Activated CD4-positive, alpha-beta T cell treated with anti-CD3 and anti-CD28 coated beads for 24 hours (primary cell): ENCODE data around the gene UVRAG.

ENCODE experiments used
- DNase-seq, 2 donors: peaks; one replicate each; pipeline ENCODE4 v3.0.0-alpha.2; 2020; ENCODE audit warnings: low read depth in 2 of 2

UVRAG gene

DNA sequence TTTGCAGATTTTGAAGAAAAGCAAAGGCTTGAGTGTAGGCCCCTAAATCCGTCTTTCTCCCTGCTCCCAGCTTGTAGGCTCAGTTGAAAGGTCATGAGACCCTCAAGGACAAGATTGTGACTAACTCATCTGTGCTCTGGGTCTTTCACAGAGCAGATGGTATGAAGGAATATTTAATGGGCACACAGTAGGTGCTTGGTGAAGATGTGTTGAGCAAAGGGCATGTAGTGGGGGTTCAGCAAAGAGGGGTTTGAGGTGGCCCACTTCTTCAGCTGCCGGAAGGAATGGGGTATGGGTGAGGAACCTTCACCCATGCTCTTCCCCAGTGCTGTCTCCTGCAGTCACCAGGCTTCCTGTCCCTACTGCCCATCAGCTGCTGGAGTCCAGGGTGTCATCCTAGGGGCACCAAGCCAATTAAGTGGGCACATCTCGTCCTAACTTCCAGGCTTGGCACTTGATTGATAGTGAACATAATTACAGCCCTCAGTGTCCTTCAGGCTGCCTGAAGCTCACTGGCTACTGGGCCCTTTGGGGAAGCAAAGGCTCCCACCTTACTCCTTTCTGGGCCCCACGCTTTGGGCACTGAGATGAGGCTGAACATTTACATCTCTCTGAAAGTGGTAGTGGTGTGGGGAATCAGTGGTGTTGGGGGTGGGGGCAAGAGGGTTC is 31.5 kb upstream of the UVRAG start:
- DNase-seq: no peak

DNA sequence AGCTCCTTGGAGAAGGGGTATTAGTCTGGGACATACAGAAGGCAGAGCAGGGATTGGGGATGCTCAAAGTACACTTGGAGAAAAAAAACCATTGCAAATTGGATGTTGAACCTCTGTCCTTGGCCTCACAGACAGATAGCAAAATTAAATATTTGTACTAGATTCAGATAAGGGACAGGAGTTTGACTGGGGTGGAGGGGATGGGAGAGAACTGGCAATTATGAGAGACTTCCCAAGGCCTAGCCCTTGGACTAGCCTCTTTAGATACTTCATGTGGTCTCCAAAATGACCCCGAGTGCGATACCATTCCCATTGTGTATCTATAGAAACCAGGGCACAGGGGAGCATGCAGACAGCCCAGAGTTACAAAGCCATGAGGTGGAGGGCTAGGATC is 30.9 kb upstream of the UVRAG start:
- no peak for DNase-seq

DNA sequence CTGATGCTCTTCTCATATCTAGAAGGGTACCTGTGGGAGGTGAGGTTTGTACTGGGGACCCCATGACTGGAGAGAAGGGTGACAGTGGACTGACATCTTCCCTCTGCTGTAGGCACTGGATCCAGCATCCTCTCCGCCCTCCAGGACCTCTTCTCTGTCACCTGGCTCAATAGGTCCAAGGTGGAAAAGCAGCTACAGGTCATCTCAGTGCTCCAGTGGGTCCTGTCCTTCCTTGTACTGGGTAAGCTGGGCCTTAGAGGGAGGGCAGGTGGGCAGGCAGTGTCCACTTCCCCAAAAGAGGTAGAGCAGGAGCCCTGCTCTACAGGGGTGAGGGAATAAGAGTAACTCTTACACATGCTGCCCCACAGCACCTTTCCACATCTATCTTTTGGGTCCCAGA is 30.5 kb upstream of the UVRAG start:
- no peak for DNase-seq

DNA sequence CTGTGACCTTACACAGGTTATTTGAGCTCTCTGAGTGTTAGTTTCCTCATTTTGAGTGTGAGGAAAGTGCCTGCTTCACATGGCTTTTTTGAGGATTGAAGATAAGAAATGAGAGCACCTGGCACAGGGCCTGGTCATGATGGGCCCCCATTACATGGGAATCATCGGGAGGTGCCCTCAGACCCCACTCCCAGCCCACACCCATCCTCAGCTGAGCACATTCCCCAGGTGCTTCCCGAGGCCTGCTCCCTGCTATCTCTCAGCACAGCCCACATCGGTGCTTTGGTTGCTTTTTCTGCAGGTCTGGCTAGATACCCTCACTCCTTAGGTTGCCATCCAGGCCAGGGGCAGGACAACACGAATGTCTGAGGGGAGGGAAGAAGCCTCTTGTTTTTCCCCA is 29.8 kb upstream of the UVRAG start:
- DNase-seq: no peak

DNA sequence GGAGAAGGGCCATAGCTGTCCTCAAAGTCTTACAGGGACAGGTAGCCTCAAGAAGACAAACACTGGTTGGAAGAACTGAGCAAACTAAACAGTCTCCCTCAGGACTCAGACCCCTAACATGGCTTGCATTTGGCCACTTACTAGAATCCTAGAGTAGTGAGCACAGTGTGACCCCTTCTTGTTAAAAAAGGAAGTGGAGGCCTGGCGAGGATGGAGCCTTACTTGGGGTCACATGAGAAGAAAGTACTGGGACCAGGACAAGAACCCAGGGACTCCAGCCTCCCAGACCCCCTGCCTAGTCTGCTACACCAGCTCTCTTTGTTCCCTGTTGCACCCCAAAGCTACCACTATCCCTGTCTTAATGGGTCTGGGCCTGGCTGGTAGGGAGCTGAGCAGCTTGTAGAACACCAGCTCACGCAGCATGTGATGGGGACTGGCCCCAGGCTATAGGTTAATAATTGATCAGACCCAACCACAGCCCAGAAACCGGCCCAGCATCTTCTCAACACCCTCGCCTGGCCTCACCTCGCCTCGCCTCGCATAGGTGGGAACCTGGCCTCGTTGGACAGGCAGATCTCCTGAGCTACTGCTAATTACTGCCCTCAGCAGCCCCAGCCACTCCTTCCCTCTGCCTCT is 28.8 kb upstream of the UVRAG start:
- DNase-seq: no peak

DNA sequence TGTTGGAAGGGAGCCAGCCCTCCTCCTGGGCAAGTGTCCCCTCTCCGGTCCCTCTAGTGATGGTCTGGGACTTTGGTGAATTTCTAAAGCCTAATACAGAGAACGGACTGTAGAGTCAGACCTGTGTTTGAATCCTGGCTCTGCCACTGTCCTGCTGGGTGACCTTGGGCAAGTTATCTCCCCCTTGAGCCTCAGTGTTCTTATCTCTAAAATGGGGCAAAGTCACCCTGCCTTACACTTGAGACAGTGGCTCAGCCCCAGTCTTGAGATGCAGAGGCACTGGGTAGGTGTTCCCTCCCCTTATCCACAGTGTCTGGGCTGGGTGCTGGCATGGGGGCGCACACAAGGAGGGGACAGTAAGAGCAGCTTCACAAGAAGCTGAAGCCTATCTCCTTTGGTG is 25.5 kb upstream of the UVRAG start:
- DNase-seq: no peak

DNA sequence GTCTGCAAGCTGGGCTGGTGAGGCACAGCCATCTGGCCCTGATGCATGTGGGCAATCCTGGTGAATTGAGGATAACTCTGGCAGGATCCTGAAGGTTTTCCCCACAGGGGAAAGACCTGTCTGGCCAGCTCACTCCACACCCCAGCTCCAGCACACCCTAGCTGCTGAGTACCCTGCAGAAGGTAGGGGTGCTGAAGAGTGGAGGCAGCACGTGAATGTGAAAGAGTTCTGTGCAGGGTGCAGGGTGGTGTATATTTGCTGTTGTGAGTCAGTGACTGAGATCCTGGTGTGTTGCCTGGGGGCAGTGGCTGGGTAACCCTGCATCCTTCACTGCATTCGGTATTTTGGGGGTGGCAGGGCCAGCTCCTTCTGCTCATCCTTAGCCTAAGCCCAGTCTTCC is 24.0 kb upstream of the UVRAG start:
- DNase-seq: no peak

DNA sequence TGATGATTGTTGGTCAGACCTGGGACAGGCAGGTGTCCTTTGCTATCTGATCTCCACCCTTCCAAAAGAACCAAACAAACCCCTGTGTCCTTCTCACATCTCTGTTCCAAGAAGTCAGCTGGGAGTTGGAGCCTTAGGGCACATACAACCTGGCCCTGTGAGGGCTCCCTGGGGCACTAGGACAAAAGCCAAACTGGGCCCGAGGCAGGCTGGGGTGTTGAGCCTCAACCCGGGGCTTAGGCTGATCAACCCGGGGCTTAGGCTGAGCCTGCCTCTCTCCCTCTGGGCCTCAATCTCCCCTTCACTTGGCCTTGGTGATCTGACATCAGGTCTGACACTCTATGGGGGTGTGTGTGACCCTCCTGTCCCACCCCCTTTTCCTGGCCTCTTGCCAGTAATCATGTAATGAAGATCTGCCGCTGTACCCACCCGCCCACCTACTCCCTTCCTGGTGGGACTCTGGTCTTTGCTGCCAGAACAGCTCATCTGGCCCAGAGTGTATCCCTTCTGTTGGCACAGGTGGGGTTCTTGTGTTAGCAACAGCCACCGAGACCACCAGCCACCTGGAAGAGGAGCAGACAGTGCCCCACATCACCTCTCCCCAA is 22.8 kb upstream of the UVRAG start:
- no peak for DNase-seq

DNA sequence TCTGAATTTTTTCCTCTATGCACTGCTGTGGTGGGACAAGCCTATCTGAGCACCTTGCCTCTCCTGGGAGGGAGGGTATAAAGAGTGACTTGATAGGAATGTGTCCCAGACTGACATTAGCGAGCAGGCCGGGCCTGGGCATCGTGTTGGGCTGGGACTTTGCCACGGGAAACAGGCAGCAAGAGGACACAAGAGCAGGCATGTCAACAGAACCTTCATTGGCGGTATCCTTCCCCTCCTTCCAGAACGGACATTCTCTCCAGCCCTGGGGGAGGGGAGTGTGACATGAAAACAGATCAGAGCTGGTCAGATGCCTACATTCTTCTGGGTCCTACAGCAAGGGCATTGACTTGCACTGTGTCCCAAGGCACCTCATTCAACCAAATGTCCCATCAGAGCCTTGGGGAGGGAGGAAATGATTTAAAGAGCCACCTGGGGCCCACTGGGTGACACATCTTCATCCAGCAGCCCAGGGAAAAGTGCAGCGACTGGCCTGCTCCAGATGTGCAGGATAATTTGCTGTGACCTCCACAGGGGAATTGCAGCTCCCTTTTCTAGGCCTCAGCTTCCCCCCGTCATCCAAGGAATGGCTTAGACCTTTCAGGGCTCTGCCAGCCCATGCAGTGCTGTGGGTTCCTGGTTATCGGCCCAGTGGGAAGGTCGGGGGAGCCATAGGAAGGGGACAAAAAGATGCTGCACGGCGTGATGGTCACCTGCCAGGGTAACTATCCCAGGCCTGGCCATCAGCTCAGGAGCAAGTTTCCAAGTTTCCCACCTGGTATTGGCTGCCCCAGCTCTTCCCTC is 21.8 kb upstream of the UVRAG start:
- DNase-seq: no peak

DNA sequence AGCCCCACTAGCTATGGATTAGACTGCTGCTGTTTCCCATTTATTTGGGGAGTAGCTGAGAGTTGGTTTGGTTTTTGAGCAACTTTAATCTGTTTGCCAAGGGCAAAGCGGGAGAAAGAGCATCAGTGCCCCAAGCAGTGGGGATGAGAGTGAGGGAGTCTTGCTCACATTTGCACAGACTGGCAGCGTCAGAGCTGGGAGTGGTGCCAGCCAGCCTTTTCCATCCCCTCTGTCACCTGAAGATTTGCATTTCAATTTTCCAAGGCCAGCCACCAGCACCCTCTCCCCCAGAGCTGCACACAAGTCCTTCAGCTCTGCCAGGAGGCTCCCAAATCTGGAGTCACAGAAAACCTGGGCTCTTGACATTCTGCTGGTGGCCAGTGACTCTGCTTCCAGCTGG is 21.0 kb upstream of the UVRAG start:
- no peak for DNase-seq

DNA sequence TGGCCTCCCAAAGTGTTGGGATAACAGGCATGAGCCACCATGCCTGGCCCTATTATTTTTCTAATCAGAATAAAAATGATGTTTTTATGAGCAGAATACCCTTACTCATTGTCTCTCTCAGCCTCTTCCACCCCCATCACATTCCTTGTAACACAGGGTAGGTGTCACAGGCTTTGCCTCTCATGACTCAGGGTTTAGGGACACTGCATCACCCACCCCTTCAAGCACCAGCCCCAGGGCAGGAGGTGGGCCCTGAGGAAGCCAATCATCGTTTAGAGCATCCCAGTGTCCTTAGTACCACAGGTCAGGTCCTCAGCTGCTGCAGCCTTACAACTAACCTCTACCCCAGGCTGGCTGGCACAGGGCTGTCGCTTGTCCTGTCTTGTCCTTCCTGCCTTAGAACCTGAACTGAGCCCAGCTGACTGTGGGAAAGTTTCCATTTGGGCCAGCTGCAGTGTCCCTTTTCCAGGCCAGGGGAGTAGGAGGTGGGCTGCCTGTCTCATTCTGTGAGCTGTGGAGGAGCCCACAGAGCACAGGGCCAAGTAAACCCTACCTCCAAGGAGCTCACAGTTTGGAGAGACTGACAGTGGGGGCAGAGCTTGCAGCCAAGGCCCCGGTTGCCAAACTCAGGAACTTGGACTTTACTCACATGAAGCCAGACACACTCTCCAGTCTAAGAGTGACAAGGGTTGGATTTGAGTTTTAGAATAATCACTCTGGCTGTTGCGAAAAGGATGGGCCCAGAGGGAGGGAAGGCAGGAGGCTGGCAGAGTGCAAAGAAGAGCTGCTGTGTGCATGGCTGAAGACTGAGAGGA is 19.5 kb upstream of the UVRAG start:
- no peak for DNase-seq

DNA sequence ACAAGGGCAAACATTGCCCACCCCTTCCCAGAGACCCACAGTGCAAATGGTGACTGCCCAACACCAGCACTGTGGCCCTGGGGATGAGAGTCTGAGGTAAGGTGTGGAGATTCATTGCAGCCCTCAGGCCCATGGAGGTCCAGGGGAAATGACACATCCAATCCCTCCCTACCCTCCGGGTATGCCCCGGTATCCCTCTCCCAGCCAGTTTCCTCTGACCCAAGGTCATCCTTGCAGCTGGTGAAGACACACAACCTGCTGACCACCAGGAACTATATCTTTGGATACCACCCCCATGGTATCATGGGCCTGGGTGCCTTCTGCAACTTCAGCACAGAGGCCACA is 18.9 kb upstream of the UVRAG start:
- DNase-seq: no peak

DNA sequence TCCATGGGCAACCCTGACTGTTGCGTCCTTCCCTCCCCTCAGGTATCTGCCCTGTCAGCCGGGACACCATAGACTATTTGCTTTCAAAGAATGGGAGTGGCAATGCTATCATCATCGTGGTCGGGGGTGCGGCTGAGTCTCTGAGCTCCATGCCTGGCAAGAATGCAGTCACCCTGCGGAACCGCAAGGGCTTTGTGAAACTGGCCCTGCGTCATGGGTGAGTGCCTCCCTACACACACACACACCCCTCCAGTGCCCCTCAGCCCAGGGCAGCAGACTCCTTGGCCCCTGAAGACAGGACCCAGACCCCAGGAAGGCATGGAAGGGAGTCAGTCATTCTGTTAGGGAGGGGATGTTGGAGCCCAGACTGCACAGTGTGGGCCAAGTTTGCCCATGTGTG is 17.9 kb upstream of the UVRAG start:
- no peak for DNase-seq

DNA sequence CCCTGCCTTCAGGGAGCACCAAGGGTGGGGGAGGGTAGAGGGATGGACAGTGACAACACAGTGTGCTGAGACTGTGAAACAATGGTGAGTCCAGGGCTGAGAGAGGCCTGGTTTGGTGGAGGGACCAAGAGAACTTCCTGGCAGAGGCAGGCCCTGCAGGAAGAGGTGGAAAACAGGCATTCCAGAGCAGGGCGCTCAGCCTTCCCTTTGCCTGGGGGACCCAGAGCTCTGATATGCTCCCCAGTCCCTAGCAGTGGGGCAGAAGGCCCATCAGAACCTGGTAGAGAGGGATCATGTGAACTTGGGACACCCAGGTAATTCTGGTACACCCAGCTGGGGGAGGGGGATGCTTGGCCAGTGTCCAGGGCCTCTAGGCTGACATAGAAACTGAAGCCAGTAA is 17.2 kb upstream of the UVRAG start:
- no peak for DNase-seq

DNA sequence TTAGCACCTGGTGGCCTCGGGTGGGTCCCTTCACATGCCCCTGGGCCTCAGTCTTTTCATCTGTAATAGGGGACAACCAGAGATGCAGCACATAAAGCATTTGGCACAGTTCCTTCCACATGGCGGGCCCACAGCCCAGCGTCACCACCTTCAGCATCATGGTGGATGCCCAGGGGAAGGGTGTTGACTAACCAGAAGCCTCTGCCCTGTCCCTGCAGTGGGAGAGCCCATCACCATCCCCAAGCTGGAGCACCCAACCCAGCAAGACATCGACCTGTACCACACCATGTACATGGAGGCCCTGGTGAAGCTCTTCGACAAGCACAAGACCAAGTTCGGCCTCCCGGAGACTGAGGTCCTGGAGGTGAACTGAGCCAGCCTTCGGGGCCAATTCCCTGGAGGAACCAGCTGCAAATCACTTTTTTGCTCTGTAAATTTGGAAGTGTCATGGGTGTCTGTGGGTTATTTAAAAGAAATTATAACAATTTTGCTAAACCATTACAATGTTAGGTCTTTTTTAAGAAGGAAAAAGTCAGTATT is 14.8 kb upstream of the UVRAG start:
- DNase-seq: no peak

DNA sequence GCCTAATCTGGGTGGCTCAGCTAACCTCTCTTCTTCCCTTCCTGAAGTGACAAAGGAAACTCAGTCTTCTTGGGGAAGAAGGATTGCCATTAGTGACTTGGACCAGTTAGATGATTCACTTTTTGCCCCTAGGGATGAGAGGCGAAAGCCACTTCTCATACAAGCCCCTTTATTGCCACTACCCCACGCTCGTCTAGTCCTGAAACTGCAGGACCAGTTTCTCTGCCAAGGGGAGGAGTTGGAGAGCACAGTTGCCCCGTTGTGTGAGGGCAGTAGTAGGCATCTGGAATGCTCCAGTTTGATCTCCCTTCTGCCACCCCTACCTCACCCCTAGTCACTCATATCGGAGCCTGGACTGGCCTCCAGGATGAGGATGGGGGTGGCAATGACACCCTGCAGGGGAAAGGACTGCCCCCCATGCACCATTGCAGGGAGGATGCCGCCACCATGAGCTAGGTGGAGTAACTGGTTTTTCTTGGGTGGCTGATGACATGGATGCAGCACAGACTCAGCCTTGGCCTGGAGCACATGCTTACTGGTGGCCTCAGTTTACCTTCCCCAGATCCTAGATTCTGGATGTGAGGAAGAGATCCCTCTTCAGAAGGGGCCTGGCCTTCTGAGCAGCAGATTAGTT is 14.2 kb upstream of the UVRAG start:
- no peak for DNase-seq

DNA sequence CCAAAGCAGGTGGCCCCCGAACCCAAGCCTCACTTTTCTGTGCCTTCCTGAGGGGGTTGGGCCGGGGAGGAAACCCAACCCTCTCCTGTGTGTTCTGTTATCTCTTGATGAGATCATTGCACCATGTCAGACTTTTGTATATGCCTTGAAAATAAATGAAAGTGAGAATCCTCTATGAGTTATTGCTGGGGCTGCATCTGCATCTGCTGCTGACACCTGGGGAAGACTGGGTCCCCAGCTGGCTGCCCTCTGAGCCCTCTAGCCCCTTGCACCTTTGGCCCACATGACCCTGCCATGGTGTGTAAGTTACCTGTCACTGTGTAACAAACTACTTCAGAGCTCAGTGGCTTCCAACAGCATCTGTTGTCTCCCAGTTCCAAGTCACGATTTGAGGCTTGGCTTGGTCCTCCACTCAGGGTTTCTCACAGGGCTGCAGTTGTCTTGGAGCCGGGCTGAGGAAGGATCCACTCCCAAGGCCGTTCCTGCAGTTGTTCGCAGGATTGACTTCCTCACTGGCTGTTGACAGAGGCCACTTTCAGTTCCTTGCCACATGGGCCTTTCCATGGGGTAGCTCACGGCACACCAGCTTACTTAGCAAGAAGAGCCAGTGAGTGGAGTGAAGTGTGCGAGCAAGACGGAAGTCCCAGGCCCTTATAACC is 13.5 kb upstream of the UVRAG start:
- no peak for DNase-seq

DNA sequence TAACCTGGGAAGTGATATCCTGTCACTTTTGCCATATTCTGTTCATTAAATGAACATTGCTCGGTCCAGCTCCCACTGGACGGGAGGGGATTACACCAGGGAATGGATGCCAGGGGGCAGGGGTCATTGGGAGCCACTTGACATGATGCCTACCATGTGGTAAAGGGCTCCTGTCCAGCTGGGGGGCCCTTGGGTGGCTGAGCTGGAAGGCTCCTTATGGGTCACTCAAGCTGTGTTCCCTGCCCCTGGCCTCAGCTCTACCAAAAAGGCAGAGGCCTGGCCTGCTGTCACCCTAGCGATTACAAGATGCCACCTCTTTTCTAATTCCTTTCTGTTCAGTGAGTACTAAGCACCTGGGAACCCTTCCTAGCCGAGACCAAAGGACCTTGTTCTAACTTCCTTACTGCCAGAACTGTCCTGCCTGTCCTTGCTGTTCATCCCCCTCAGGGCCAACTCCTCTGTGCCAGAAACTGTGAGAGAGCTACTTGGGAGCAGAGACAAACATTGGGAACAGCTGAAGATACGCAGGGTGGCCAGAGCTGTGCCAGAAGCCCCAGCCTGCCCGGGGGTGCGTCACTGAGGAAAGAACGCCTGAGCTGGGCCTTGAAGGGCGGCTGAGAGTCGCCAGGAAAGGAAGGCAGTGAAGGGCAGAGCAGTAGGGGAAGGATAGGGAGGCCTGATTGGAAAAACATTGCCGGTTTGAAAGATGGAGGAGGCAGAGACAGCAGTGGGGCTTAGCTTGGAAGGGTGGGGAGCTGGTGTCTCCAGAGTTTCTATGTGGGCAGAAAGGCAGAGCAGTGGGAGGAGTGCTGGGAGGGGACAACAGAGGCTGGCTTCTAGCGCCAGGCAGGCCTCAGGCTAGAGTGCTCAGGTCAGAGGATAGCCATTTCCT is 12.7 kb upstream of the UVRAG start:
- no peak for DNase-seq

DNA sequence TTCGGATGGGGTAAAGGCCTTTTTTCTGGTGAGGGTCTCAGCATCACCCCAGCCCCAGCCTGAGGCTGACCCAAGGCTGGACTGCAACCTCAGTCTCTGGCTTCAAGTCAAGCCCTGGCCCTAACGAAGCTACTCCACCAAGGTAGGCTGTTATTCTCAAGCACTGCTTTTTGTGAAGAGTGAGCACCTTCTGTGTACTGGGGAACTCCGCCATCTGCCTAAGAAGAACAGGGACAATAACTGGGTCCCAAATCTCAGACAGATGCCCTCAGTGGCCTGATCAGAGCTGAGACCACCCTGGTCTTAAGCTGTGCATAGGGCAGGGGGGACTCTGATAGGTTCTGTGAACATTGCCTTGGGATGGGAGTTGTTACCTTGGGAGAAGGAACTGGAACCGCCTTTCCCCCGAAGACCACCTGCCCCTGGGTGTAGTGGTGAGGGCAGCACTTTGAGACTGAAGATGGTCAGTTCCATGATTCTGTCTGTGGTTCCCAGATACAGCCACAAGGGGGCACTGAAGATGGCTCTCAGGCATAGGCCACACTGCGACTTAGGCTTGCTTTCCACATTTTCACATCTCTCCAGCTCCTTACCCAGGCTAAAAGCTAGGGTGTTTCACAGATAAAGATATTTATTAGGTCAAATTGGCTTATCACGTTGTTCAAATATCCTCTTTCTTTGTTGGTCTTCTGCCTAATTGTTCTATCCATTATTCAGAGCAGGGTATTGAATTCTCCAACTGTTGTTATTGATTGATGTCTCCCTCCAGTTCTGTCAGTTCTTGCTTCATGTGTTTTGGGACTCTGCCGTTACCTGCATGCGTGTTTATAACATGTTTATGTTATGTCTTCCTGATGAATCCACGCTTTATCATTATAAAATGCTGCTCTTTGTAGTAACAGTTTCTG is 11.8 kb upstream of the UVRAG start:
- peak; percentile 54 to 61 for DNase-seq
